Smooth muscle cell (in vitro differentiated cells): ENCODE results near the gene ASMTL. TPM values are rescaled to one million over a fixed set of nuclear protein-coding genes. Genes with fewer than 3 reads are reported as not detected.
"Not testable (repeated sequence)": the region's sequence is repeated elsewhere in the genome, so short reads cannot be mapped to it uniquely, and the experiment has no call there.

Experiments used
- DNase-seq: peaks from one replicate; lab custom pipeline; 2025; ENCODE audit not compliant: unreplicated experiment; lab: John Stamatoyannopoulos, UW
- H2AFZ ChIP-seq: fragments of 200-600 bp; sonication (generic); 2 replicates; pipeline ENCODE4 v1.6.0; 2016; ENCODE audit warnings: antibody characterized with exemption, low read depth, mild to moderate bottlenecking
- H3F3A ChIP-seq: fragments of 200-600 bp; sonication (generic); 2 replicates; pipeline ENCODE4 v1.6.0; 2017; ENCODE audit warnings: antibody characterized with exemption, low read depth
- H3K27ac ChIP-seq: fragments of 200-600 bp; sonication (generic); 2 replicates; pipeline ENCODE4 v1.5.1; 2016; ENCODE audit warnings: low read depth, mild to moderate bottlenecking
- H3K27me3 ChIP-seq: fragments of 200-600 bp; sonication (generic); 2 replicates; pipeline ENCODE4 v1.6.1; 2016; ENCODE audit warnings: low read depth, mild to moderate bottlenecking
- H3K36me3 ChIP-seq: fragments of 200-600 bp; sonication (generic); 2 replicates; pipeline ENCODE4 v1.5.1; 2016; ENCODE audit warnings: low read depth
- H3K4me1 ChIP-seq: fragments of 200-600 bp; sonication (generic); 2 replicates; pipeline ENCODE4 v1.5.1; 2016; ENCODE audit warnings: low read depth
- H3K4me2 ChIP-seq: fragments of 200-600 bp; sonication (generic); 2 replicates; pipeline ENCODE4 v1.6.0; 2016; ENCODE audit warnings: mild to moderate bottlenecking
- H3K4me3 ChIP-seq: fragments of 200-600 bp; sonication (generic); 2 replicates; pipeline ENCODE4 v1.5.1; 2016; ENCODE audit warnings: mild to moderate bottlenecking
- H3K79me2 ChIP-seq: fragments of 200-600 bp; sonication (generic); 2 replicates; pipeline ENCODE4 v1.6.0; 2016; ENCODE audit warnings: low read depth, mild to moderate bottlenecking
- H3K9ac ChIP-seq: fragments of 200-600 bp; sonication (generic); 2 replicates; pipeline ENCODE4 v1.6.0; 2016; ENCODE audit warnings: low read depth
- H3K9me3 ChIP-seq: fragments of 200-600 bp; sonication (generic); replicated peaks from 2 replicates; pipeline ENCODE4 v1.5.1; 2016; ENCODE audit warnings: low read depth
- H4K20me1 ChIP-seq: fragments of 200-600 bp; sonication (generic); 2 replicates; pipeline ENCODE4 v1.6.0; 2016; ENCODE audit warnings: low read depth
- CTCF ChIP-seq: fragments of 200-600 bp; sonication (generic); IDR thresholded peaks from 2 replicates; pipeline ENCODE4 v1.5.1; 2017; ENCODE audit warnings: borderline replicate concordance, mild to moderate bottlenecking, antibody characterized with exemption; ENCODE audit not compliant: insufficient read depth, poor library complexity, severe bottlenecking
- WGBS: methylation state at CpG from one replicate; pipeline ENCODE4 v1.1.7; 2016; ENCODE audit warnings: low lambda C conversion rate; 5-methylcytosine and 5-hydroxymethylcytosine counted together
- polyA plus RNA-seq: library from polyadenylated mRNA; unstranded; fragments of >200 nt; fragmentation: Nextera tagmentation; extraction: Ambion mirVana; gene quantifications from 2 replicates; pipeline ENCODE4 v1.2.1, GENCODE V29; 2016
- total RNA-seq: library from RNA; depleted of rRNA; stranded (reverse); fragments of >200 nt; gene quantifications from 2 replicates; pipeline ENCODE4 v1.2.3, GENCODE V29; 2014

ASMTL gene
- total and polyA plus RNA-seq, 2 experiments from 2014 or later = 20.0 to 50.5 TPM

GRCh38 chrX:1380672-1381233, 72.0 kb downstream of the ASMTL start:
- DNase-seq = no peak
- H3K9me3 ChIP-seq = no peaks in the 10 kb centered on the region
- H3K4me2 ChIP-seq = no peak overlapping the region
- 80% methylated on average over 18 of the region's 20 CpGs for WGBS
- peaks cover 11% of the 10 kb centered on the region for H3F3A ChIP-seq
- no peaks in the 10 kb centered on the region for H3K79me2 ChIP-seq
- H3K36me3 ChIP-seq = no peaks in the 10 kb centered on the region
- H3K27ac ChIP-seq = no peak overlapping the region
- no peak overlapping the region for H3K9ac ChIP-seq
- TF ChIP-seq CTCF = no peak
- no peak overlapping the region for H2AFZ ChIP-seq
- H3K27me3 ChIP-seq = no peaks in the 10 kb centered on the region
- H4K20me1 ChIP-seq = peaks cover 33% of the 10 kb centered on the region
- no peaks in the 10 kb centered on the region for H3K4me1 ChIP-seq
- H3K4me3 ChIP-seq = no peak overlapping the region

DNA sequence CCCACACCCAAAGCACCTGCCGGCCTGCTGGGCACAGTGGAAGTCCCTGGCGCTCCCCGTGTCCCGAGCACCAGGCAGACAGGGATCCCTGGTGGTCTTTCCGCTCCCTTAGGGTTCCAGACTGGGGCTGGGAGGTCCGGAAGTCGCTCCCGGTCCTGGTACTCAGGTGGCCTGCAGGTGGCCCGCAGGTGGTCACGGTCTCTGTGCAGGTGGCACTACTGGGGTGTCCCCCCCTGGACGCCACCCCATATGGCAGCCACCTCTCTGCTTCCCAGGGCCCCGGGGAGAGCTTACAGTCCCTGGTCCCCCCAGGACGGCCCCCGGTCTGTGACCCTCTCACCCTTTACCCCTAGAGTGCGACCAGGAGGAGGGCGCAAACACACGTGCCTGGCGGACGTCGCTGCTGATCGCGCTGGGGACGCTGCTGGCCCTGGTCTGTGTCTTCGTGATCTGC, 74.4 kb downstream of the ASMTL start:
- no peak for DNase-seq
- H2AFZ ChIP-seq = no peak overlapping the region
- H3K9ac ChIP-seq = no peak overlapping the region
- no peak overlapping the region for H3K4me2 ChIP-seq
- H3K27ac ChIP-seq = no peak overlapping the region
- no peaks in the 10 kb centered on the region for H3K9me3 ChIP-seq
- no peaks in the 10 kb centered on the region for H3K4me1 ChIP-seq
- H3K4me3 ChIP-seq = no peak overlapping the region
- no peaks in the 10 kb centered on the region for H3K79me2 ChIP-seq
- TF ChIP-seq CTCF = no peak
- no peaks in the 10 kb centered on the region for H3K36me3 ChIP-seq
- 98% methylated on average over 24 of the region's 24 CpGs for WGBS
- H3F3A ChIP-seq = peaks cover 5% of the 10 kb centered on the region
- H4K20me1 ChIP-seq = peaks cover 12% of the 10 kb centered on the region
- H3K27me3 ChIP-seq = no peaks in the 10 kb centered on the region

GRCh38 chrX:1368385-1368698, 84.4 kb downstream of the ASMTL start:
- Histone ChIP-seq H4K20me1 (no peaks in the 10 kb centered on the region), H3K4me3 (no peak overlapping the region), H3K4me1 (no peaks in the 10 kb centered on the region), H3F3A (no peaks in the 10 kb centered on the region), H3K79me2 (no peaks in the 10 kb centered on the region), H3K36me3 (no peaks in the 10 kb centered on the region), H2AFZ (no peak overlapping the region), H3K27ac (no peak overlapping the region), H3K9ac (no peak overlapping the region), H3K27me3 (no peaks in the 10 kb centered on the region), H3K9me3 (no peaks in the 10 kb centered on the region), H3K4me2 (no peak overlapping the region)
- DNase-seq = no peak
- WGBS = 94% methylated on average over 4 of the region's 4 CpGs
- no peak for TF ChIP-seq CTCF

DNA sequence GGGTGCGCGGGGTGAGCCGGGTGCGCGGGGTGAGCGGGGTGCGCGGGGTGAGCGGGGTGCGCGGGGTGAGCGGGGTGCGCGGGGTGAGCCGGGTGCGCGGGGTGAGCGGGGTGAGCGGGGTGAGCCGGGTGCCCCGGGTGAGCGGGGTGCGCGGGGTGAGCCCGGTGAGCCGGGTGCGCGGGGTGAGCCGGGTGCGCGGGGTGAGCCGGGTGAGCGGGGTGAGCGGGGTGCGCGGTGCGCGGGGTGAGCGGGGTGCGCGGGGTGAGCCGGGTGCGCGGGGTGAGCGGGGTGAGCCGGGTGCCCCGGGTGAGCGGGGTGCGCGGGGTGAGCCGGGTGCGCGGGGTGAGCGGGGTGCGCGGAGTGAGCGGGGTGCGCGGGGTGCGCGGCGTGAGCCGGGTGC, 86.3 kb downstream of the ASMTL start:
- H2AFZ ChIP-seq, H3K9ac ChIP-seq, DNase-seq, H3K36me3 ChIP-seq, H3F3A ChIP-seq, H3K9me3 ChIP-seq, H4K20me1 ChIP-seq, H3K4me2 ChIP-seq, H3K4me1 ChIP-seq, H3K27ac ChIP-seq, H3K27me3 ChIP-seq, H3K79me2 ChIP-seq, H3K4me3 ChIP-seq: not testable (repeated sequence)
- WGBS = no CpG with 5 or more reads among the region's 63 CpGs
